HG03135 (cell line): ENCODE results near the gene G0S2.
"Not testable (repeated sequence)": the region's sequence is repeated elsewhere in the genome, so short reads cannot be mapped to it uniquely, and the experiment has no call there.

ENCODE experiments used
- ATAC-seq: cut with Tn5 transposase; IDR thresholded peaks from one replicate; pipeline ENCODE4 v1.9.1; 2021; ENCODE audit warnings: mild to moderate bottlenecking, moderate library complexity; ENCODE audit not compliant: unreplicated experiment

G0S2 gene

GRCh38 chr1:209675565-209676154 lies 448 bp downstream of the G0S2 start:
- no peak for ATAC-seq

DNA sequence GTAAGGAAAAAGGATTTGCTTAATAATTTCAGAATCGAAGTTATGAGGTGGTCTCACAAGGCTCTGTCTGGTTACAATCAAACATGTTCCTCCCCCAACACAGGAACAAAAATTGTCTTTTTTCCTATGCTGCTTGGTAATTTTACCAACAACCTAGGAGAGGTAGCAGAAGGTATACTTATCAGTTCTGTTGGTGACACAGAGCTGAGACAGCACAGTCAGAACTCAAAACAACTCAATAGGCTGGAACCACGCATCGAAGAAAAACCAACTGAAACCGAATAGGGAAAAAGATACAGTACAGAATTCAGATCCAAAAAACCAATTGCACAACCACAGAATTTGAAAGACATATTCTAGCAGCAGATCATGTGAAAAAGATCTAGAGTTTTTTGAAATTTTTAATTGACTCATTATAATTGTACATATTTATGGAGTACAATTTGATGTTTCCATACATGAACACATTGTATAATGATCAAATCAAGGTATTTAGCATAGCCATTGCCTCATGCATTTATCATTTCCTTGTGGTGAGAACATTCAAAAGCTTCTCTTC lies 3.8 kb downstream of the G0S2 start:
- no peak for ATAC-seq

DNA sequence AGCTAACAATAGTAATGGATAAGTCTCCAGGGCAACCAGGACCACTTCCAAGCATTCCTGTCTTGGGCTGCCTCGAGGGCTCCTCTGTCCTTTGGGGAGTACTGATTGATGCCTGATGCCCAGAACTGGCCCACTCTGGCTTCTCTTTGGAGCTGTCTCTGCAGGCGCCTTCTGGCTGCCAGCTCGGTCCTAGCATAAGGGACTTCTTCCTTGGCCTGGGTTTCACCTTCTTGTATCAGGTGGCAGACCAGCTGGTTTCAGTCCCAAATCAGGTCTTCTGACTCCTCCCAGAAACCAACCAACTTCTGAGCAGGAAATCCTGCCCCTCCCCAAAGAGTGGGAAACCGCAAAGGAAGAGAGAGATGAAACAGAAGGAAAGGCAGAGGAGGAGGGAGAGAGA lies 10.6 kb downstream of the G0S2 start:
- no peak for ATAC-seq

DNA sequence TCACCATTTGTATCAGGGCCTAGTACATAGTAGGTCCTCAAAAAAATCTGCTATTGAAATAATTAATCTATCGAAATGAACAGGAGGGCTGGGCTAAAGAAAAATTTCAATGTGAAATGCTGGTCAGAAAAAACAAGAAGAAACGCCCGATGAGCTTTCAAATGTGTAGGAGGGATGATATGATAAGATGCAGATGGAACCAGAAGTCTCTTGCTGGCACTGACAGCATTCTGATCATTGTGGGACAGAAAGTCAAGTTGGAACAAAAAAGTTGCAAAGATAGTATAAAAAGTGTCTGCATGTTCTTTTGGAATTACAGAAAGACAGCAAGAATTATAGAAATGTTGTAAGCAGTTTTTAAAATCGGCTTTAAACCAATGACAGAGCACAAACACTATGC lies 11.1 kb downstream of the G0S2 start:
- no peak for ATAC-seq

DNA sequence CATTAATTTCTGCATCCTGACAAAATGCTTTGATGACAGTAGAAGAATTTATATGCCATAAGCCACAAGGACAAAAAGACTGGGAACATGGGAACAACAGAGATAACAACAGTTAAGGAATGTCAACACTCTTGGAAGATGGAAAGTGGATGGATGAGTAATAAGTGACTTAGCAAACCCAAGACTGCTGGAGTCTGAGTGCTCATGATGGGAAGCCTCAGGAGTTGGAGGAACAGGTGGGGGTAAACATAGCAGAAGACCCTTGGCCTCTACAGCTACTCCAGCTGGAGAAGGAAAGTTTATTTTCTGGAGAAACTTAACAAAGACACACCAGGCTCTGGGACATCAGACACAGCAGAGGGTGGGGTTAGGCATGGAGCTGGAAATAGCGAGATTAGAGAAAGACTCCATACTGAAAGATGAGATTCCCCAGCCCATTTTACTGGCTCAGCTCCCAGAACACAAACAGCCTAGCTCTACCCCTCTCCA lies 13.6 kb downstream of the G0S2 start:
- ATAC-seq = no peak

DNA sequence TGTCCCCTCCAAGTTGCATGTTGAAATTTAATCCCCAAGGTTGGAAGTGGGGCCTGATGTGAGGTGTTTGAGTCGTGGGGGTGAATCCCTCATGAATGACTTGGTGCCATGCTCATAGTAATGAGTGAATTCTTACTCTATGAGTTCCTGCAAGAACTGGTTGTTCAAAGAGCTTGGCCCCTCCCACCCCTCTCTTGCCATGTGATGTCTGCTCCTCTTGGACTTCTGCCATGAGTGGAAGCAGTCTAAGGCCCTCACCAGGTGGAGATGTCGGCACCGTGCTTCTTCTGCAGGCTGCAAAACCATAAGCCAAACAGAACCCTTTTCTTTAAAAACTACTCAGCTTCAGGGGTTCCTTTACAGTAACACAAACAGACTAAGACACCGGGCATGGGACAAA lies 14.3 kb downstream of the G0S2 start:
- no peak for ATAC-seq

GRCh38 chr1:209691237-209691636 lies 16.0 kb downstream of the G0S2 start:
- ATAC-seq = no peak

GRCh38 chr1:209692296-209692695 lies 17.1 kb downstream of the G0S2 start:
- no peak for ATAC-seq

- ATAC-seq = no peak
Measured at GRCh38 chr1:209692745-209693504, 17.7 kb downstream of the G0S2 start.

DNA sequence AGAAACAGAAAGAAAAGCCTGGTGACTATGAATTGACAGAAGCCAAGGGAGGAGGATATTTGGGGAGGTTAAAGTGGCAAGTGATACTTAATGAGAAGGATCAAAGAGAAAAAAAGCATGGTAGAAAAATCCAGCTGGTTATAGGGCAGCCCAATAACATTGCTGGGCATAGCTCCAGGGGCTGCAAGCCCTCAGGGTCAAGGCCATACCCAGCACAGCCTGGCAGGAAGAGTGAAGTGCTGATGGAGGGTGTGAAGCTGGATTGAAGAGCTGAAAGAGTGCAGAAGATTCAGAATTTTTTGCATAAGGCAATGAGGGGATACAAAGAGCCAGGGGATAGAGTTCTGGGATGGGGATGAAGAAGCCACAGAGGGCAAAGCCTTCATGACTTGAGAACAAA lies 21.5 kb downstream of the G0S2 start:
- no peak for ATAC-seq

DNA sequence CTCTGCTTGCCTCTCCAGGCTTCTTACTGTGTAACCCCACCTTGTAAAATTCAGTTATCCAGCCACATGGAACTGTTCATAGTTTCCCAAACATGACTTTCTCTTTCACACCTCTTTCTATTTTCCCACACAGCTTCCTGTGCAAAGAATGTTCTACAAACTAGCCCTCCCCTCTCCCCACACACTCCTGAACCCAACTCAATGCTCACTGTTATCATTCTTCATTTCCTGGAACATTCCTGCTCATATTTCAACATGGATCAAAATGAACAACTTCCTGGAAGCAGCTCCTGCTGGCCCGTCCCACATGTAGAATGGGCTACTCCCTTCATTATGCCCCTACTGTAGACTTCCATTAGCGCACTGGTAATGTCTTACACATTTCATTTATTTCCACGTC lies 21.9 kb downstream of the G0S2 start:
- no peak for ATAC-seq

DNA sequence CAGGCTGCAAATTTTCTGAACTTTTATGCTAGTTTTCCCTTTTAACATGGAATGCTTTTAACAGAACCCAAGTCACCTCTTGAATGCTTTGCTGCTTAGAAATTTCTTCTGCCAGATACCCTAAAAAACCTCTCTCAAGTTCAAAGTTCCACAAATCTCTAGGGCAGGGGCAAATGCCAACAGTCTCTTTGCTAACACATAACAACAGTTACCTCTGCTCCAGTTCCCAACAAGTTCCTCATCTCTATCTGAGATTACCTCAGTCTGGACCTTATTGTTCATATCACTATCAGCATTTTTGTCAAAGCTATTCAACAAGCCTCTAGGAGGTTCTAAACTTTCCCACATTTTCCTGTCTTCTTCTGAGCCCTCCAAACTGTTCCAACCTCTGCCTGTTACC lies 25.5 kb downstream of the G0S2 start:
- ATAC-seq = not testable (repeated sequence)

- ATAC-seq = no peak
Measured at GRCh38 chr1:209702832-209703231, 27.6 kb downstream of the G0S2 start.

- no peak for ATAC-seq
Measured at GRCh38 chr1:209703834-209704504, 28.8 kb downstream of the G0S2 start.

GRCh38 chr1:209704584-209704983 lies 29.4 kb downstream of the G0S2 start, which contains the start of gene HSD11B1:
Gene HSD11B1, plus strand, starts transcription at chr1:209704846. Its CDS starts 97 bp downstream, at chr1:209704943.
- ATAC-seq = no peak

DNA sequence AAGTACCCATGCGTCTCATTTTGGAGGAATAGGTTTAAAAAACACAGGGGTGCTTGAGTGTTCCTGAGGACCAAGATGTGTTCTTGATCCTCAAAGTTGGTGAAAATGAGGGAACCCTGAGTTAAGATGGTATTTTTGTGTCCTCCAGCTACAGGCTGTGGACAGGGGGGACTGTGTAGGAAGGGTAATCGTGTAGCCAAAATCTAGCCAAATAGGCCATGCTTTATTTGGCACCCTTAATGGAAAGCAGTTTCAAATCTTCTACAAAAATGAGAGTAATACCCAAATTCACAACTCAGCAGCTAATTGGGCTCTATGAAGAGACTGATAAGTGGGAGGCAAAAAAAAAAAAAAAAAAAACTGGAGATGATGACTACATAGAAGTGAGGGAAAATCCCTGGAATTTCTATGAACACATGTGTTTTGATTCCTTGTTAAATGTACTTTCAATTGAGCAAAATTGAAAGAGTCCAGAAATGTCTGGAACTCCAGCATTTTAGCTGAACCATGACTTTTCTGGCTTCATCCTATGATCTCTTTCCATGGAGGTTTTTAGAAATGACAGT lies 29.9 kb downstream of the G0S2 start:
- no peak for ATAC-seq

- no peak for ATAC-seq
Measured at GRCh38 chr1:209706622-209707021, 31.4 kb downstream of the G0S2 start.

DNA sequence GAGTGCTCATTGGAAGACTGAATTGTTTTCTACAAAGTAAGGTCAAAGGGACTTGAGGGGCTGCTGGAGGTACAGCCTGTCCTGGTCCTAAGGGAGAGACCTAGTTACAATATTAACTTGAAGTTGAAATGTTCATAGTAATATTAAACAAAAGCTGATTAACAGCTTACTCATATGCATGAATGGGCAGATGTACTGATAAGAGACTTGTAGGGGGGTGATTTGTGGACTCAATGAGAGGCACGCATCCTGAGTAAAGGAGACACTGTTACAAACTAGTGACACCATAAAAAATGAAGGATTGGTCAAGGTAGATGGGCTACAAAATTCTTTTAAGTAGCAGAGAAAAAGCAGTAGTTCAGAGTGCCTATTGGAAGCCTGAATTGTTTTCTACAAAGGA lies 32.1 kb downstream of the G0S2 start:
- ATAC-seq = no peak

DNA sequence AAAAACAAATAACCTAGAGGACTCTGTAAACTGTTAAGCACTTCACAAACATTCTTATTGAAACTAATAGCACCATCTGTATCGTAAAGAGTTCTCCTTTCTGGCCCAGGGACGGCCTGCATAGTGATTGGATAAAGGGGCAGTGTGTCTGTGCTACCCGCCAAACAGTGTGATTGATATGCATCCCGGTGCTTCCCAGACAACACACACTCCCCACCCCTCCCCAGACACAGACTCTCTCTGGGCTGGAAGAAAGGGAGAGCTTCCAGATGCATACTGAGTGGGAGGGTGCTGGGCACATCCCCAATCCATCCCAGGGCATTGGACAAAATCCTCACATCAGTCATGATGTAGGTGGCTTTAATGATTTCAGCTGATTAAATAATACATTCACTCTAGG lies 33.1 kb downstream of the G0S2 start:
- ATAC-seq = no peak

DNA sequence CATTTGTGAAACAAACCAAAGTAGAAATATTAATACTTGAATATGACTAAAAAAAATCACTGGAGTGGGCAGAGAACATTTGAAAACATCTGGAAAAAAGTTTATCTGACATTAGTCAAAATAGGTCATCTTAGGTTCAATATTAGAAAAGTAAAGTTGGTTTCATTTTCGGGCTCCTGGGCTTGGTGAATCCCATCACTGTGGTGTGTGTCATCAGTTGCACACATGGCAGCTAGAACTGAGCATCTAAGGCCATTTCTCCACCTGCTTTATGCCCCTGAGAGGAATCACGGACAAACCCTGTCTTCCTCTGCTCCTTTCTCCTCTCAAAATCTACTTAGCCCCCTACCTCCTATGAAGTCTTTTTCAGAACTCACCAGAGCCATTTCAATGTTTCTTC lies 34.9 kb downstream of the G0S2 start:
- no peak for ATAC-seq

GRCh38 chr1:209710847-209711246 lies 35.6 kb downstream of the G0S2 start:
- ATAC-seq = no peak
